ENCODE results near the gene DCC. TPM values are rescaled to one million over a fixed set of nuclear protein-coding genes. Genes with fewer than 3 reads are reported as not detected.

Gene DCC
- total and polyA plus RNA-seq, 2 of the 8 experiments (the other 6 are each of a cell fraction or from before 2014, with no cell fraction given): 0.14 to 1.4 TPM

DNA sequence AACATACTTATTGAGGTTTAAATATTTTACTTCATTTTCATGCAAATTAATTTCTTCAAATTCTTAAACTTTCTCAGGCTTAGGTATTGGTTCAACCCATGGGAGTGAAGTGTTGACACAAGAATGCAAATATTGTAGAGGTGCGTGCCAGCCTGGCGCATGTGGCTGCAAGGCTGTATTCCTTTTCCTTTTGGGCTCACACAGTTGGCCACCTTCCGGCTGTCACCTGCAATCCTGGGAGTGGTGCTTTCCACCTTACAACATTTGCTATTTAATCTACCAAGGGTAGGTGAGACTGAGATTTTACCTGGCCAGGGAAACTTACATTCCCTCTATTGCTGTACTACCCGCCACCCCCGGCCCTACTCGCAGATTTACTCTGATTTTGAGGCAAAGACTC lies 141.1 kb downstream of the DCC start:
- no peak overlapping the region for H2BK5ac ChIP-seq (ENCODE audit: low read depth, low read length)
- no peaks in the 10 kb centered on the region for H3K4me1 ChIP-seq (replicated peaks in 1 of 4; ENCODE audit: control insufficient read depth in 3 of 4, insufficient read depth in 4 of 4, low read length in 3 of 4)
- no peak overlapping the region for H3K18ac ChIP-seq (ENCODE audit: extremely low read depth, low read length)
- FAIRE-seq (no peak), DNase-seq (ENCODE audit: low read depth in 1 of 2, low spot score in 2 of 2) (no peak)
- H3K4ac ChIP-seq (replicated peaks; ENCODE audit: insufficient read length, low read depth, low read length): no peak overlapping the region
- H2BK12ac ChIP-seq (ENCODE audit: low read depth, low read length): no peak overlapping the region
- no peak overlapping the region for H4K5ac ChIP-seq (ENCODE audit: insufficient read length, low read depth, low read length)
- H3K9ac ChIP-seq (replicated peaks in 1 of 4; ENCODE audit: extremely low read depth in 1 of 4, low read depth in 3 of 4, low read length in 3 of 4): no peak overlapping the region
- CTCF ChIA-PET (ENCODE audit: partially characterized antibody): no interaction called here
- no peaks in the 10 kb centered on the region for H3K23me2 ChIP-seq (ENCODE audit: low read depth, low read length)
- no peak overlapping the region for H3K23ac ChIP-seq (ENCODE audit: insufficient read length)
- H2BK20ac ChIP-seq (ENCODE audit: low read length): no peak overlapping the region
- H2BK15ac ChIP-seq (ENCODE audit: low read length): no peak overlapping the region
- TF ChIP-seq HDAC2 (IDR thresholded peaks at IDR 0.05; ENCODE audit: borderline replicate concordance in 1 of 2, low read depth in 2 of 2, low read length in 2 of 2): no peak
- TF ChIP-seq ZNF274 (IDR thresholded peaks at IDR 0.05; ENCODE audit: borderline replicate concordance, extremely low read depth, low read length): no peak
- TF ChIP-seq PHF8 (conservative IDR thresholded peaks at IDR 0.05; ENCODE audit: low read depth, low read length): no peak
- TF ChIP-seq SRF (IDR thresholded peaks at IDR 0.05; ENCODE audit: low read depth, low read length): no peak
- no peak for TF ChIP-seq JUN (IDR thresholded peaks at IDR 0.05; ENCODE audit: low read depth, low read length)
- TF ChIP-seq MAFK (IDR thresholded peaks at IDR 0.05; ENCODE audit: low read depth, low read length): no peak
- TF ChIP-seq MAX (IDR thresholded peaks at IDR 0.05): no peak
- no peak for TF ChIP-seq KDM5A (IDR thresholded peaks at IDR 0.05; ENCODE audit: low read length)
- TF ChIP-seq TBP (IDR thresholded peaks at IDR 0.05; ENCODE audit: low read depth, low read length): no peak
- TF ChIP-seq ASH2L (IDR thresholded peaks at IDR 0.05; ENCODE audit: low read length): no peak
- TF ChIP-seq EGR1 (IDR thresholded peaks at IDR 0.05; ENCODE audit: borderline replicate concordance, low read depth, low read length): no peak
- TF ChIP-seq EZH2 (IDR thresholded peaks at IDR 0.05; ENCODE audit: low read depth, low read length, severe bottlenecking): no peak
- H3K27me3 ChIP-seq (replicated peaks in 1 of 4; ENCODE audit: control insufficient read depth in 3 of 4, extremely low read depth in 1 of 4, insufficient read depth in 3 of 4, low read length in 3 of 4): no peaks in the 10 kb centered on the region
- no peaks in the 10 kb centered on the region; a peak in 1 of 8 replicates for H3K36me3 ChIP-seq (ENCODE audit: control insufficient read depth in 2 of 4, insufficient read depth in 4 of 4, low read length in 3 of 4)
- H2BK120ac ChIP-seq (replicated peaks; ENCODE audit: low read depth, low read length): no peak overlapping the region
- no peak overlapping the region for H3K4me2 ChIP-seq (ENCODE audit: insufficient read depth in 1 of 2, low read depth in 2 of 2, low read length in 2 of 2)
- no peak overlapping the region for H3K4me3 ChIP-seq (ENCODE audit: extremely low read depth in 1 of 4, insufficient read depth in 2 of 4, low read depth in 3 of 4, low read length in 4 of 4)
- no peak overlapping the region for H2AFZ ChIP-seq (ENCODE audit: low read length)
- no peak overlapping the region for H3K27ac ChIP-seq (ENCODE audit: low read depth, low read length)
- H2AK5ac ChIP-seq (ENCODE audit: low read depth, low read length): no peak overlapping the region
- H4K8ac ChIP-seq (ENCODE audit: extremely low read depth, insufficient read depth, low read length): no peak overlapping the region
- H4K91ac ChIP-seq (replicated peaks; ENCODE audit: insufficient read length, low read length): no peak overlapping the region
- H3K14ac ChIP-seq (ENCODE audit: insufficient read length): no peak overlapping the region
- peaks cover 0 to 4% of the 10 kb centered on the region in 2 experiments; a peak in 1 of 4 replicates for H3K9me3 ChIP-seq (ENCODE audit: insufficient read depth in 2 of 2, low read depth in 1 of 2, low read length in 1 of 2)
- no peaks in the 10 kb centered on the region for H4K20me1 ChIP-seq (replicated peaks in 1 of 2; ENCODE audit: control insufficient read depth in 1 of 2, insufficient read depth in 2 of 2, low read length in 2 of 2)
- POLR2A ChIA-PET (ENCODE audit: partially characterized antibody): no interaction called here
- H3K79me2 ChIP-seq (ENCODE audit: control insufficient read depth in 1 of 2, insufficient read depth in 2 of 2, low read length in 2 of 2): no peaks in the 10 kb centered on the region
- WGBS, 2 experiments (ENCODE audit: extremely low coverage in 1 of 2, insufficient coverage in 1 of 2, insufficient read length in 1 of 2, insufficient replicate concordance in 2 of 2, low coverage in 1 of 2, low lambda C conversion rate in 2 of 2, missing lambda C conversion rate in 1 of 2): 84% methylated on average over 6 of the region's 6 CpGs; no CpG with 5 or more reads in 1 of the 2 experiments
- no peaks in the 10 kb centered on the region for H3K79me1 ChIP-seq (ENCODE audit: low read depth, low read length)
- H3K56ac ChIP-seq (replicated peaks; ENCODE audit: insufficient read length, low read depth, low read length): no peak overlapping the region

Data from H1 (cell line).